Liver (tissue), 3 donors: ENCODE results near the gene MSI2.

ENCODE experiments used
- CTCF ChIP-seq: fragments of 150-350 bp; IDR thresholded peaks from 2 replicates; pipeline ENCODE4 v1.5.1; 2017; ENCODE audit warnings: improper control_type of control experiment, low read depth, low read length; ENCODE audit not compliant: missing input control
- EGR1 ChIP-seq, 2 donors: IDR thresholded peaks; 2 replicates each; pipeline ENCODE4 v1.6.1; 2016 to 2018; ENCODE audit warnings: antibody characterized with exemption in 2 of 2, low read depth in 2 of 2
- FOXA1 ChIP-seq: IDR thresholded peaks from 2 replicates; pipeline ENCODE4 v1.6.1; 2016; ENCODE audit warnings: antibody characterized with exemption
- GABPA ChIP-seq, 2 donors: IDR thresholded peaks in 1 of 2; conservative IDR thresholded peaks in 1 of 2; 2 replicates each; pipeline ENCODE4 v1.6.1; 2016; ENCODE audit warnings: antibody characterized with exemption in 2 of 2, mild to moderate bottlenecking in 1 of 2, moderate library complexity in 1 of 2
- JUND ChIP-seq, 2 donors: IDR thresholded peaks; 2 replicates each; pipeline ENCODE4 v1.6.1; 2016; ENCODE audit warnings: antibody characterized with exemption in 2 of 2
- MAX ChIP-seq: IDR thresholded peaks from 2 replicates; pipeline ENCODE4 v1.6.1; 2016; ENCODE audit warnings: antibody characterized with exemption
- NR2F2 ChIP-seq: IDR thresholded peaks from 2 replicates; pipeline ENCODE4 v1.6.1; 2016; ENCODE audit warnings: antibody characterized with exemption
- RAD21 ChIP-seq, 2 donors: IDR thresholded peaks; 2 replicates each; pipeline ENCODE4 v1.6.1; 2016; ENCODE audit warnings: antibody characterized with exemption in 2 of 2, mild to moderate bottlenecking in 2 of 2
- REST ChIP-seq: IDR thresholded peaks from 2 replicates; pipeline ENCODE4 v1.6.1; 2016; ENCODE audit warnings: antibody characterized with exemption, mild to moderate bottlenecking
- RXRA ChIP-seq, 2 donors: IDR thresholded peaks; 2 replicates each; pipeline ENCODE4 v1.6.1; 2017 to 2018; ENCODE audit warnings: antibody characterized with exemption in 2 of 2, mild to moderate bottlenecking in 1 of 2
- SP1 ChIP-seq: IDR thresholded peaks from 2 replicates; pipeline ENCODE4 v1.6.1; 2018; ENCODE audit warnings: antibody characterized with exemption, mild to moderate bottlenecking
- TAF1 ChIP-seq: conservative IDR thresholded peaks from 2 replicates; pipeline ENCODE4 v1.6.1; 2016; ENCODE audit warnings: antibody characterized with exemption, mild to moderate bottlenecking
- YY1 ChIP-seq: IDR thresholded peaks from 2 replicates; pipeline ENCODE4 v1.6.1; 2016; ENCODE audit warnings: antibody characterized with exemption, mild to moderate bottlenecking
- ZBTB33 ChIP-seq: IDR thresholded peaks from 2 replicates; pipeline ENCODE4 v1.6.1; 2016; ENCODE audit warnings: antibody characterized with exemption
- donor health status: healthy.
- donor health status: healthy.

- TF ChIP-seq ZBTB33 (no peak), CTCF (no peak), RAD21 (IDR thresholded peaks at IDR 0.05) (no peak), YY1 (no peak), RXRA (IDR thresholded peaks at IDR 0.05) (no peak), TAF1 (no peak), GABPA (IDR thresholded peaks at IDR 0.05 in 1 of 2, conservative IDR thresholded peaks at IDR 0.05 in 1 of 2) (no peak), SP1 (no peak), JUND (IDR thresholded peaks at IDR 0.05) (no peak), REST (no peak), MAX (no peak), FOXA1 (no peak), EGR1 (IDR thresholded peaks at IDR 0.05; ENCODE audit: low read depth in 2 of 2) (no peak), NR2F2 (no peak)
Observed at GRCh38 chr17:57365420-57365819, 109.1 kb downstream of the MSI2 start.
